Endothelial cell (in vitro differentiated cells): ENCODE measurements around the gene APRT. TPM values are rescaled to one million over a fixed set of nuclear protein-coding genes. Genes with fewer than 3 reads are reported as not detected.

ENCODE experiments used
- DNase-seq: peaks from one replicate; pipeline ENCODE4 v3.0.0; 2021; ENCODE audit warnings: low spot score
- H3K27ac Mint-ChIP-seq: one replicate; pipeline ENCODE4 v1.8.0; 2021; ENCODE audit warnings: mixed read lengths, inconsistent platforms; ENCODE audit not compliant: unreplicated experiment
- H3K27me3 Mint-ChIP-seq: one replicate; pipeline ENCODE4 v1.8.0; 2021; ENCODE audit warnings: mild to moderate bottlenecking, moderate library complexity, mixed read lengths, inconsistent platforms; ENCODE audit not compliant: unreplicated experiment
- H3K36me3 Mint-ChIP-seq: one replicate; pipeline ENCODE4 v1.8.0; 2021; ENCODE audit warnings: mild to moderate bottlenecking, low read depth, mixed read lengths, inconsistent platforms; ENCODE audit not compliant: unreplicated experiment
- H3K4me1 Mint-ChIP-seq: one replicate; pipeline ENCODE4 v1.8.0; 2021; ENCODE audit warnings: mild to moderate bottlenecking, mixed read lengths, inconsistent platforms; ENCODE audit not compliant: unreplicated experiment
- H3K4me3 Mint-ChIP-seq: one replicate; pipeline ENCODE4 v1.8.0; 2021; ENCODE audit warnings: mild to moderate bottlenecking, mixed read lengths, inconsistent platforms; ENCODE audit not compliant: unreplicated experiment
- H3K9me3 Mint-ChIP-seq: one replicate; pipeline ENCODE4 v1.8.0; 2021; ENCODE audit warnings: mixed read lengths, inconsistent platforms; ENCODE audit not compliant: unreplicated experiment
- total RNA-seq: library from RNA; stranded (reverse); fragmentation: NEBNext Ultra II Directional; extraction: Animal tissue kit (Norgen Biotek cat#: 25700); gene quantifications from one replicate; pipeline ENCODE4 v1.2.1, GENCODE V29; 2021; ENCODE audit not compliant: unreplicated experiment
- TF ChIP-seq, protein P1 (sequence below): fragments of 200-600 bp; sonication (generic); IDR thresholded peaks from one replicate; pipeline ENCODE4 v1.5.0; 2021; ENCODE audit warnings: antibody characterized with exemption; ENCODE audit not compliant: unreplicated experiment

APRT gene
- total RNA-seq, 1 donor from 2014 or later: 80.7 TPM

DNA sequence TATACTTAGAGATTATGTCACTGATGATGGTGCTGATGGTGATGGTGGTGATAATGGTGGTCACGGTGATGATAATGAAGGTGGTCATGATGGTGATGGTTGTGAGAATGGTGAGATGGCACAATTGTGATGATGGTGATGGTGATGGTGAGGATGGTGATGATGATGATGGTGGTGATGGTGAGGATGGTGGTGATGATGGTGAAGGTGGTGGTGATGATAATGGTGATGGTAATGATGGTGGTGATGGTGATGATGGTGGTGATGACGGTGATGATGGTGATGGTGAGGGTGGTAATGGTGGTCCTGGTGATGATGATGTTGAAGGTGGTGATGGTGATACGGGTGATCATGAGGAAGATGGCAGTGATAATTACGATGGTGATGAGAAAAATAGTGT lies 13.7 kb downstream of the APRT start:
- Mint-ChIP-seq H3K27me3 (no peaks in the 10 kb centered on the region), H3K36me3 (no peaks in the 10 kb centered on the region), H3K27ac (no peak overlapping the region), H3K9me3 (no peaks in the 10 kb centered on the region), H3K4me3 (no peak overlapping the region), H3K4me1 (no peaks in the 10 kb centered on the region)
- DNase-seq: no peak
- TF ChIP-seq, protein P1, sequence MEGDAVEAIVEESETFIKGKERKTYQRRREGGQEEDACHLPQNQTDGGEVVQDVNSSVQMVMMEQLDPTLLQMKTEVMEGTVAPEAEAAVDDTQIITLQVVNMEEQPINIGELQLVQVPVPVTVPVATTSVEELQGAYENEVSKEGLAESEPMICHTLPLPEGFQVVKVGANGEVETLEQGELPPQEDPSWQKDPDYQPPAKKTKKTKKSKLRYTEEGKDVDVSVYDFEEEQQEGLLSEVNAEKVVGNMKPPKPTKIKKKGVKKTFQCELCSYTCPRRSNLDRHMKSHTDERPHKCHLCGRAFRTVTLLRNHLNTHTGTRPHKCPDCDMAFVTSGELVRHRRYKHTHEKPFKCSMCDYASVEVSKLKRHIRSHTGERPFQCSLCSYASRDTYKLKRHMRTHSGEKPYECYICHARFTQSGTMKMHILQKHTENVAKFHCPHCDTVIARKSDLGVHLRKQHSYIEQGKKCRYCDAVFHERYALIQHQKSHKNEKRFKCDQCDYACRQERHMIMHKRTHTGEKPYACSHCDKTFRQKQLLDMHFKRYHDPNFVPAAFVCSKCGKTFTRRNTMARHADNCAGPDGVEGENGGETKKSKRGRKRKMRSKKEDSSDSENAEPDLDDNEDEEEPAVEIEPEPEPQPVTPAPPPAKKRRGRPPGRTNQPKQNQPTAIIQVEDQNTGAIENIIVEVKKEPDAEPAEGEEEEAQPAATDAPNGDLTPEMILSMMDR: no peak

DNA sequence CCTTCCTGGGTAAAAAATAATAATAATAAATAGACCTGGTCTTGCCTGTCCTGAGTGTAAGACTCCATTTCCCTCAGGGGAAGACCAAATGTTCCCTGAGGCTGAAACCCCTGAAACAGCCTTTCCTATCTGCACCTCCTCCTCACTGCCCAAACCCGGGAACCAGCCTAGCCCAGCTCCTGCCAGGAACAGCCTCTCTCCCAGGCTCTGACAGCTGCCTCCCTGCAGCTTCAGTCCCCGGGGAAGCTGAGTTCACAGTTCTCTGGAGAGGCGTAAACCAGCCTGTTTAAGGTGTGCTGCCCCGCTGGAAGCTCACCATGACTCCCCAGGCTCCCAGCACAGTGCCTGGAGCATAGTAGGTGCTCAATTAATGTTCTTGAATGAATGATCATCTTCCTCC lies 15.4 kb downstream of the APRT start:
- DNase-seq: no peak
- H3K27ac Mint-ChIP-seq: no peak overlapping the region
- no peaks in the 10 kb centered on the region for H3K4me1 Mint-ChIP-seq

DNA sequence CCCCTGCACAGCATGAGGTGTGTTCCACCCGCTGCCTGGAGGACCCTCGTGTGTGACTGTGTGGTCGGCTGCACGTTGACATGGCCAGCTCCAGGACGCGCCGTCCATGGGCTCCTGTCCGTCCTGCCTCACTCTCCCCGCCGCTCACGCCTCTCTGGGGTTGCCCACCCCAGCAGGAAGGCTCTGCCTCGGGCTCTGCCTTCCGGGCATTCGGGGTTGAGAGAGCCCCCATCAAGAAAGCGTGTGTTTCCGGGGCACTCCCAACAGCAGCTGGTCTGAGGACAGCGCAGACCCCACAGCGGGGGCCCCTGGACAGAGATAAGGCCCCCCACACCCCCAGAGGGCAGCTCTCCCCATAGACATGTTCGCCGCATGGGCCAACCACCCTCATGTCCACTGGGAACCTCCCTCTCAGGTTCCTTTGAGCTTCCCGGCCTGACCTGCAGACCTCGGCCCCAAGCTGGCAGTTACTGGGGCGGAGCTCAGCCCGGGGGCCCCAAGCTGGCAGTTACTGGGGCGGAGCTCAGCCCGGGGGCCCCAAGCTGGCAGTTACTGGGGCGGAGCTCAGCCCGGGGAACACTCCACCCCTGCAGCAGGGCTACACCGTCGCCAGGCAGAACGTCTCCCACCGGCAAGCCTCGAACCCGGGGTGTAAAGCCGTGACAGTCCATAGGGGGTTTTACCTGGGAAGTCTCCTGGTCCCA lies 18.3 kb downstream of the APRT start:
- no peak for DNase-seq
- Mint-ChIP-seq H3K27ac (no peak overlapping the region), H3K9me3 (no peaks in the 10 kb centered on the region), H3K4me3 (no peak overlapping the region), H3K27me3 (peaks cover 2% of the 10 kb centered on the region), H3K4me1 (peaks cover 6% of the 10 kb centered on the region), H3K36me3 (no peaks in the 10 kb centered on the region)
- TF ChIP-seq, protein P1: no peak

More for the DNA sequence above, 15.4 kb downstream of the APRT start:
- TF ChIP-seq, protein P1: no peak
- H3K4me3 Mint-ChIP-seq: no peak overlapping the region
- no peaks in the 10 kb centered on the region for H3K27me3 Mint-ChIP-seq
- H3K36me3 Mint-ChIP-seq: no peaks in the 10 kb centered on the region
- H3K9me3 Mint-ChIP-seq: no peaks in the 10 kb centered on the region

DNA sequence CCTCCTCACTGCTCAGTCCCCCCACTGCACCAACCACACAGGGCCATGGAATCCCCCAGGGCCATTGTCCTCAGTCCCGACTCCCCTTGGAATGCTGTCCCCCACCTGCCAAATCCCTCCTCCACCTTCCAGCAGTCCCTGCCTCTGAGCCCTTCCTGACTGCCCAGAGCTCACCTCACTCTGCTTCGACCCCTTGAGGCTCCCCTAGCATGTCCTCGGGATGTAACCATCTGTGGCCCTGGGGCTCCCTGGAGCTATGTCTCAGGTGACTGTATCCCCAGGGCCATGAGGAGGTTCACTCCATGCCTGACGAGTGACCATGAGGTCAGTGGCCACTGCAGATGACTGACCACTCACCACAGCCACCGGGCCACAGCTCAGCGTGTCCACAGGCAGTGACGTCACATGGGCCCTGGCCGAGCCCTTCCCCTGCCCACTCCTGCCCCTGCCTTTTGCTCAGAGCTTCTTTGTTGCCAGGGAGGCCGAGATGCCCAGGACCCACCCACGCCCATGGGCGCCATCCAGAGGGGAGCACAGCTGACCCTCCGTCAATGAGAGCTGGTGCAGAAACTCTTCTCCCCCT lies 19.0 kb downstream of the APRT start:
- no peak for DNase-seq
- Mint-ChIP-seq H3K36me3 (no peaks in the 10 kb centered on the region), H3K9me3 (no peaks in the 10 kb centered on the region), H3K4me1 (peaks cover 6% of the 10 kb centered on the region), H3K4me3 (no peak overlapping the region), H3K27me3 (peaks cover 2% of the 10 kb centered on the region), H3K27ac (no peak overlapping the region)
- TF ChIP-seq, protein P1: no peak

DNA sequence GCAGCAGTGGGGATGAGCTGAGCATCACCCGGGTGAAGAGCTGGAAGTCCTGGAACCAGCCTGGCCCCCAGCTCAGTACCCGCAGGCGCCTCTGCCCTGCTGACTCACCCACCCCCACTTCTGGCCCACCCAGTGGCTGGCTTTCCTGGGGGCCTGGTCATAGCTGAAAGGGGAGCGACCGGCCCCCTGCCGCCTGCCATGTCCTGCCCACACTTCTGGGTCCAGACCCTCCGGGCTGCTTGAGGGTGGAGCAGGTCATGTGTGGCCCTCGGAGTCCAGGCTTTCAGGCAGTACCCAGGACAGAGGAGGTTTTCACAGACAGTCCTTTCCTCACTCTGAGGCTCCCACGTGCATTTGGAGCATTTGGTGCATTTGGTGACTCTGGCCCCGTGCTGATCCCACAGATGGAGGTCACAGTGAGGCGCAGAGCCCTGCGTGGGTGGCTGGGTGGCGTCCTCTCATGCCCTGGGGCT lies 19.6 kb downstream of the APRT start:
- H3K4me1 Mint-ChIP-seq: peaks cover 6% of the 10 kb centered on the region
- TF ChIP-seq, protein P1: no peak
- H3K36me3 Mint-ChIP-seq: no peaks in the 10 kb centered on the region
- H3K27ac Mint-ChIP-seq: no peak overlapping the region
- H3K9me3 Mint-ChIP-seq: no peaks in the 10 kb centered on the region
- no peak overlapping the region for H3K4me3 Mint-ChIP-seq
- no peak for DNase-seq
- H3K27me3 Mint-ChIP-seq: peaks cover 2% of the 10 kb centered on the region
